Endometrial microvascular endothelial cells (primary cell): ENCODE data around the gene RIT1. TPM values are rescaled to one million over a fixed set of nuclear protein-coding genes. Genes with fewer than 3 reads are reported as not detected.

ENCODE experiments used
- in situ Hi-C: cut with HindIII; loops from 2 replicates; pipeline ENCODE4 v1.10.0; 2017; ENCODE audit warnings: low sequenced_read_pairs, low pct_unique_long_range_greater_than_20kb; ENCODE audit errors: inconsistent ontology term
- total RNA-seq: library from RNA; depleted of rRNA; stranded (reverse); fragments of >200 nt; gene quantifications from one replicate; pipeline ENCODE4 v1.2.3, GENCODE V29; 2015; ENCODE audit errors: inconsistent ontology term

Gene RIT1
- total RNA-seq, 1 donor from 2014 or later = 22.5 TPM

DNA sequence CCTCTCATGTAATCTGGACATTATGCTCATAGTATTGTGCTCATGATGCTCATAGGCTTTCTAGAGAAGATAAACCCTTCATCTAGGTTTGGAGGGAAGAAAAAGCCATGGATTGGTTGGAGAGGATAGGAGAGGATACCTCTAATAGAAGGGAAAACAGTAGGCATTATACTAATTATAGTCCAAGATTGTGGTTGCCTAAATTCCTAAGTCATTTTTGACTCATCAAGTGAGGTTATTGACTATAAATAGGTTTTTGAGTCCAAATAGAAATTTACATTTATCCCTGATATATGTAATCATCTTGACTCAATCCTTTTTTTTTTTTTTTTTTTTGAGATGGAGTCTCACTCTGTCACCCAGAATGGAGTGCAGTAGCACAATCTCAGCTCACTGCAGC, 46.8 kb downstream of the RIT1 start:
- in situ Hi-C loops = no loop called here

DNA sequence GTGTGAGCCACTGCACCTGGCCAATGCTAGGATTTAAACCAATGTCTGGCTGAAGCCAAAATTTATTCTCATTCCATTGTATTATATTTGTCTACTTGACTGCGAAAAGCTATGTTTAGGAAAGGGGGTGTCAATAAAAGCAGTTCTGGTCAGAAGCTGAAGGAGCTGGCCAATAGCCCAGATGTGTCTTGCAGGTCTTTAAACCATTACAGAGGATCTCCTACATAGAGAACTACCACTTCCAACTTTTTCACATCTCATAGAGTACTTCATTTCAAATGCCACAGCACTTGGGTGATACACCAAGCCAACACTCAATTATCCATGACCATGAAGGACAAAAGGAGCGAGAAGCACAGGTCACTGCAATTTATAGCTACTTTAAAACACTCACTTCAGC, 49.3 kb downstream of the RIT1 start:
- in situ Hi-C loops = no loop called here

DNA sequence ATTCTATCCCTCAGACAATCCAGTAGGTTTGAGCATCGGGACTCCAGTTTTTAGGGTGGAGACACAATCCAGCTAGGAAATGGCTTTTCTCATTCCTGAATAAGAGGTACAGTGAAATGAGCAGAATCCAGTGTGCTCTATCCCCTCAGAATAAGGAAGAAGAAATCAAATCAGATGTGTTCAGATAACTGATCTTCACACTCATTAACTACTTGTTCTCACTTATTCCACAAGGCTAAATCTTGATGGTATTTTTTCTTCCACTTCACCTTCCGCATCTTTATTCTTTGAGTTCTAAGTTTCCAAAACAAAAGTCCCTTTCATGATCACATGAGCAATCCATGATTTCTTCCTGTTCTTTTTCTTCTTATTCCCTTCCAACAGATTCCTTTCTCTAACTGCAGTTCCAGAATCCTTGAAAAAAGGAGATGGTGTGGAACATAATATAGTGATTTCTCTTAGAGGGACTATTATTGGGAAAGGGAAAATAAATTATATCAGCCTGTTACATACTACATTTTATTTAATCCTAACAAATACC, 50.1 kb downstream of the RIT1 start:
- in situ Hi-C loops = no loop called here

DNA sequence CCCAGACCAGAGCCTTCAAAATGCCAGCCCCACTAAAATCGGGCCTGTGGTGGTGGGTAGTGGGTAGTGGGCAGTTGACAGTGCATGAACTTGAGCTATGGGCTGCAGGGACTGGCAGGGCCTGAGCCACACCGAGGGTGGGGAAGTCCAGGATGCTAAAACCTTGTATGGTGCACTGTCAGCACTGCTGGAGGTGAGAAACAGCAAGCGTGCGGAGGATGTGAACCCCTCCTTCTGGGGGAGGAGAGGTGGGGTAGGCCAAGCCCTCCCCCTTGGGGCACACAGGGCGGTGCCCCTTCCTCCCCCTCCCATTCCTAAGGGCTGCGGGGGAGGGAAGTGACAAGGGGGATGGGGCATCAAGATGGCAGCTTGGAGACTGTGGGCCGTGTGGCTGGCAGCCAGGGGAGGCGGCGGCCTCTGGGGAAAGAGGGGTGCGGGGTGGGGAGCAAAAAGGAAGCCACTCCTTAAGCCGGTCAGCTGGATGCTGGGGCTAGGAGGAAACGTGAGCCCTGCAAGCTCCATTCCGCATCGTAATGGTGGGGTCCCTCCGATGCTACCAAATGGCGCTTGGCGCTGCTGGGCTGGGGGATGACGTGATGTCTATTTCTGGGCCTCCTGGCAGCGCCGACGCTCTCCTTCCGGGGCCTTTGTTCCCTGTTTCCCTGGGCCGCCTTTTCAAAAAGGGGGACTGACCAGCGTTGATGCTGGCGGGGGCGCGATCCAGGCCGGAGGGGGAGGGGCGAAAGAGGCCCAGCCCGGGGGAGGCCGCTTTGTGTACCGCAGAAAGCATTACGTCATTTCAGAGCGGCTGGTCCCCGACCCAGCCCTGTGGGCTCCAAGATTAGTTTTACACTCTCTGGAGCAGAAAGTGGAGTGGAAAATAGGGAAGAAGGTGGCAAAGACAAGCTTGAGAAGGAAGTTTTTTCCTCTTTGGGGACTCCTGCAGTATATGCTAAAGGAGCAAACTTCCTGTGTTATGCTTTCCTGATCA, 51.0 kb downstream of the RIT1 start:
- in situ Hi-C loops = no loop called here

DNA sequence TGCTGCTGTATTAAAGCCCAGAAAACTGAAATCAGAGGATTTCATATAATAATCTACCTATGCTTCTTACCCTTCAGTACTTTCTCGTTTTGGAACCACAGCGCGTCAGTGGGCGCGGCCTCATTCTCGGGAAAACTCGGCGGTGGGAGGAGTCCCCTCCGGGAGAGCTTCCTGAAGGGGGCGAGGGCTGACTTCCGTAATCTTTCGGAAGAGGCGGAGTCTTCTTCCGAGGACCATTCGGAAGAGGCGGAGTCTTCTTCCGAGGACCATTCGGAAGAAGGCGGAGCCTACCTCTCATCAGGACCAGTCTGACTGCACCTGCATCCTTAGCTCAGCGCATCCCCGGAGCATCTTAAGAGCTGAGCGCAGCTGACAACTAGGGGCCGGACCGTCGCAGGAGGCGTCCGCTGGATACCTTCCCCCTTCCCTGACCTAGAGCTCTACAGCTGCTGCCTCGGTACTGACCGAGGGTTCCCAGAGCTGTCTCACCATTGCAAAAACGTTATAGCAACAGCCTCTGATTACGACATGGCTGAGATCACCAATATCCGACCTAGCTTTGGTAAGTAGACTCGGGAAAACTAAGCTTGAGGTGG, 51.8 kb downstream of the RIT1 start, which contains the start of gene SYT11:
SYT11 (plus strand) TSS at position 334 of the 596 bp plus-strand sequence; CDS start at position 529, 195 bp downstream.
- in situ Hi-C loops = no loop called here

DNA sequence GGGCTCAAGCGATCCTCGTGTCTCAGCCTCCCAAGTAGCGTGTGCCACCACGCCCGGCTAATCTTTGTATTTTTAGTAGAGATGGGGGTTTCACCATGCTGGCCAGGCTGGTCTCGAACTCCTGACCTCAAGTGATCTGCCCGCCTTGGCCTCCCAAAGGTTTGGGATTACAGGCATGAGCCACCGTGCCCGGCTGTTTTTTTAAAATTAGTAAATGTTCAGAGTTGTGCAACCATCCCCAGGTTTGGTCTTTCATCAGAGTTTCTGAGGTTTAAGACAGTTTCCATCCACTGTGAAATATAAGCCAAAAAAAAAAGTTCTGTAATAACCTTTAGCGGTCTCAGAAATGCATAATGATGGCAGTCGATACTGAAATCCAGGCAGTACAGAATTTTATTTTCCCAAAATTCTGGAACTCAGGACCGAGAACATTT, 52.3 kb downstream of the RIT1 start:
- in situ Hi-C loops = no loop called here

DNA sequence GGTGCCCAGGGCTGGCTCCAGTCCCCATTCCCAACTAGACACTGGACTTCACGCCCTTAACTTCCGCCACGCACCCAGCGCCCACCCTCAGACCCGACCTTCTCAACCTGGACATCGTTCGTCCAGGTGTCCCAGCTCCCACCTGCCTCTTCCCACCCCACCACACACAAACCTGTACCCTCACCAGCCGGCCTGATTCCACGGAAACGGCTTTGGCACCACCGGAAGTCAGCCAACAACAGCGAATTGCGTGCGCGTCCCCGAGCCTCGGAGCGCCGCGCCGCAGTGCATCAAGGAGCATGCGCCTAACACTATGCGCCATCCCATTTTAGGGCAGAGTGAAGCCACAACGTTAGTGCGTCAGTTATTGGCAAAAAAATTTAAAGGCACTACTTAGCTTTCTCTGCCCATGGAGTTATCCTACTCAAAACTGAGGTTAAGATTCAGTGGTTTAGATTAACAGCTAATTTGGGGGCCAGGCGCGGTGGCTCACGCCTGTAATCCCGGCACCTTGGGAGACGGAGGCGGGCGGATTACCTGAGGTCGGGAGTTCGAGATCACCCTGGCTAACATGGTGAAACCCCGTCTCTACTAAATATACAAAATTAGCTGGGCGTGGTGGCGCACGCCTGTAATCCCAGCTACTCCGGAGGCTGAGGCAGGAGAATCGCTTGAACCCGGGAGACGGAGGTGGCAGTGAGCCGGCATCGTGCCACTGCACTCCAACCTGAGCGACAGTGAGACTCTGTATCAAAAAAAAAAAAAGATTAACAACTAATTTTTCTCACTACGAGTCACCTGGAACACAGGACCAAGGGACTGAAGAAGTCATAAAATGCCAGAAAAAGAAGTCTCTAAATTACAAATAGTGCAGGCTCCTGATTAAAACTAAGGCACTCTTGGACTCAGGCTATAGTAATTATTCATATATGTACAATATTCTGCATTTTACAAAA, 53.9 kb downstream of the RIT1 start, which contains the start of gene GON4L:
GON4L (minus strand) TSS at position 240 of the 956 bp plus-strand sequence. CDS start 3,434 bp downstream, outside the sequence.
- in situ Hi-C loops = no loop called here

DNA sequence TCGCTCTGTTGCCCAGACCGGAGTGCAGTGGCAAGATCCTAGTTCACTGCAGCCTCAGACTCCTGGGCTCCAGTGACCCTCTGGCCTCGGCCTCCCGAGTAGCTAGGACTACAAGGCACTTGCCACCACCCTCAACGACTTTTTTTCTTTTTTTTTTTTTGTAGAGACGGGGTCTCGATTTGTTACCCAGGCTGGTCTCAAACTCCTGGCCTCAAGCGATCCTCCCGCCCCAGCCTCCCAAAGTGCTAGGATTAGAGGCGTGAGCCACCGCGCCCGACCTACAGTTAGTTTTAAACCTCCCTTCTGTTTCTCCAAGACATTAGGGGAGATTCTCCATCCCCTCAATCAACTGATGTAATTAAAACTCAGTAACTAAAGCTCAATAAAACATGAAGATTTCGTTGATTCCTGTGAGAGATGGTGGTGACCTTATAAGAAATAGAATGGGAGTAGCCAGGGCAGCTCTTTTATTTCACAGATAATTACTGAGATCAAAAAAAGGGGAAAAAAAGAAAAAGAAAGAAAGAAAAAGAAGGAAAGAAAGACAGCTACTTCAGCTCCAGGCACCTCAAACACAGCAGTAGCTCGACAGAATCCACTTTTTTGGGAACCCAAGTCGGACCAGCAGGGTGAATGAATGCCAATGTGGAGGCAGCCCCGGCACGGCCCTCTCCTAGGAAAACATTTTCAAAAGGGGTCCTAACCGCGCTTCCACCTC, 54.7 kb downstream of the RIT1 start:
- in situ Hi-C loops = no loop called here

DNA sequence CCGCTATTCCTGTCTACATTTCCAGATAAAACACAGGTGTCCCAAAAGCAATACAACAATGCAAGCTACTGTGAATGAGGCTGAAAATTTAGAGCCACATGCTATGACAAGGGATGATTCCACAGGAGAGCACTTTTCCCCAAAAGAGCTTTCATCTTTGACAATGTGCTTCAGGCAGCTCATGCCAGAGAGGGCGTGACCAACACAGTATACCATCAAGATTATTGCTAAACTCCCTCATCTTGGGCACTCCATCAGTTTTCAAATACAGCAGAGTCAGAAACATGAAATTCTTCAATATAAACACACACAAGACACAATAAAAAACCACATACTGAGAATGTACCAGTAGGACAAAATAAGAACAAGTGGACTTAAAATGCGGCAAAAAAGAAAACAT, 60.8 kb downstream of the RIT1 start:
- in situ Hi-C loops = no loop called here

DNA sequence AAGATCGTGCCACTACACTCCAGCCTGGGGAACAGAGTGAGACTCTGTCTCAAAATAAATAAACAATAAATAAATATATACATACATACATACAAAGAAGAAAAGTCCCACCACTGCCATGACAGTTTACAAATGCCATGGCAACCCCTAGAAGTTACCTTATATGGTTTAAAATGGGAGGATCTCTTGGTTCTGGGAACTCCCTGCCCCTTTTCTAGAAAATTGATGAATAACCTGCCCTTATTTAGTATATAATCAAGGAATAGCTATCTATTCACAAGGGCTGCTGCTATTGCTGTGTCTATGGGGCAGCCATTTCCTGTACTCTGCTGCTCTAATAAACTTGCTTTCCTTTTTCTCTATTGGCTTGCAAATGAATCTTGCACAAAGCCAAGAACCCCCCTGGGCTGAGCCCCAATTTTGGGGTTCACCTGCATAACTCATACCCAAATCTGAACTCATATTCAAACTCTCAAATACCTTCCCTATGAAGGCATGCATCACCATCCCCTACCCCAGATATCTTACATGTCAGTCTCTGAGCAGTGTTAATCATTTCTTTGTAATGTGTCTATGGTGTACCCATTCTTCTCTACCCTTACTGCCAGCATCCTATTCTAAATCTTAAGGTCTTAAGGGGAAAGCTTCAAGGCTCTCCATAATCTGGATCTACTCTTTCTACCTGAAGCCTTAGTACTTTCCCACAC, 63.2 kb downstream of the RIT1 start:
- in situ Hi-C loops = no loop called here

Other genes with a start within 250 kb of the RIT1 start
- 28.0 TPM for gene YY1AP1, start 222.6 kb downstream of the RIT1 start, total RNA-seq
- 178 TPM for gene DAP3, start 222.3 kb downstream of the RIT1 start, total RNA-seq
- gene GON4L, start 54.1 kb downstream of the RIT1 start, total RNA-seq = 19.0 TPM
- gene SYT11, start 51.8 kb downstream of the RIT1 start, total RNA-seq = 29.7 TPM
- 26.1 TPM for gene KHDC4, start 23.1 kb upstream of the RIT1 start, total RNA-seq
- not detected for gene RXFP4, start 30.3 kb upstream of the RIT1 start, total RNA-seq
- 76.7 TPM for gene ARHGEF2, start 67.2 kb upstream of the RIT1 start, total RNA-seq
- 728 TPM for gene SSR2, start 109.6 kb upstream of the RIT1 start, total RNA-seq
- 33.7 TPM for gene UBQLN4, start 142.4 kb upstream of the RIT1 start, total RNA-seq
- 67.5 TPM for gene LAMTOR2, start 143.4 kb upstream of the RIT1 start, total RNA-seq
- not detected for gene RAB25, start 149.8 kb upstream of the RIT1 start, total RNA-seq
- 3.3 TPM for gene MEX3A, start 171.1 kb upstream of the RIT1 start, total RNA-seq
- 860 TPM for gene LMNA, start 203.4 kb upstream of the RIT1 start, total RNA-seq
- gene SEMA4A, start 242.2 kb upstream of the RIT1 start, total RNA-seq = 0.09 TPM